ENCODE measurements around the gene MAST2. TPM values are rescaled to one million over a fixed set of nuclear protein-coding genes. Genes with fewer than 3 reads are reported as not detected.
"Not testable (repeated sequence)": the region's sequence is repeated elsewhere in the genome, so short reads cannot be mapped to it uniquely, and the experiment has no call there.

The MAST2 gene
- total RNA-seq, 1 donor from 2014 or later = 27.6 TPM

- Mint-ChIP-seq H3K4me3 (ENCODE audit: unreplicated experiment) (no peak overlapping the region), H3K27me3 (ENCODE audit: unreplicated experiment) (peaks cover 5% of the 10 kb centered on the region), H3K36me3 (ENCODE audit: low read depth, unreplicated experiment) (no peaks in the 10 kb centered on the region), H3K9me3 (ENCODE audit: unreplicated experiment) (no peaks in the 10 kb centered on the region), H3K4me1 (ENCODE audit: unreplicated experiment) (peaks cover 18% of the 10 kb centered on the region), H3K27ac (ENCODE audit: unreplicated experiment) (no peak overlapping the region)
- no peak for DNase-seq (ENCODE audit: low spot score)
- TF ChIP-seq CTCF (IDR thresholded peaks at IDR 0.05; ENCODE audit: unreplicated experiment) = no peak
Measured at GRCh38 chr1:45923343-45923742, 119.9 kb downstream of the MAST2 start.

GRCh38 chr1:45924736-45925135, 121.3 kb downstream of the MAST2 start:
- TF ChIP-seq CTCF (IDR thresholded peaks at IDR 0.05; ENCODE audit: unreplicated experiment) = no peak
- H3K4me1 Mint-ChIP-seq (ENCODE audit: unreplicated experiment) = peaks cover 27% of the 10 kb centered on the region
- H3K27ac Mint-ChIP-seq (ENCODE audit: unreplicated experiment) = no peak overlapping the region
- H3K36me3 Mint-ChIP-seq (ENCODE audit: low read depth, unreplicated experiment) = no peaks in the 10 kb centered on the region
- H3K27me3 Mint-ChIP-seq (ENCODE audit: unreplicated experiment) = no peaks in the 10 kb centered on the region
- no peaks in the 10 kb centered on the region for H3K9me3 Mint-ChIP-seq (ENCODE audit: unreplicated experiment)
- H3K4me3 Mint-ChIP-seq (ENCODE audit: unreplicated experiment) = no peak overlapping the region
- DNase-seq (ENCODE audit: low spot score) = no peak

GRCh38 chr1:45925728-45926287, 122.4 kb downstream of the MAST2 start:
- Mint-ChIP-seq H3K9me3 (ENCODE audit: unreplicated experiment) (no peaks in the 10 kb centered on the region), H3K36me3 (ENCODE audit: low read depth, unreplicated experiment) (no peaks in the 10 kb centered on the region), H3K27me3 (ENCODE audit: unreplicated experiment) (no peaks in the 10 kb centered on the region), H3K27ac (ENCODE audit: unreplicated experiment) (no peak overlapping the region), H3K4me1 (ENCODE audit: unreplicated experiment) (peaks cover 29% of the 10 kb centered on the region), H3K4me3 (ENCODE audit: unreplicated experiment) (no peak overlapping the region)
- no peak for DNase-seq (ENCODE audit: low spot score)
- no peak for TF ChIP-seq CTCF (IDR thresholded peaks at IDR 0.05; ENCODE audit: unreplicated experiment)

- H3K27me3 Mint-ChIP-seq (ENCODE audit: unreplicated experiment) = no peaks in the 10 kb centered on the region
- no peaks in the 10 kb centered on the region for H3K36me3 Mint-ChIP-seq (ENCODE audit: low read depth, unreplicated experiment)
- peaks cover 29% of the 10 kb centered on the region for H3K4me1 Mint-ChIP-seq (ENCODE audit: unreplicated experiment)
- H3K4me3 Mint-ChIP-seq (ENCODE audit: unreplicated experiment) = no peak overlapping the region
- H3K9me3 Mint-ChIP-seq (ENCODE audit: unreplicated experiment) = no peaks in the 10 kb centered on the region
- no peak for TF ChIP-seq CTCF (IDR thresholded peaks at IDR 0.05; ENCODE audit: unreplicated experiment)
- no peak overlapping the region for H3K27ac Mint-ChIP-seq (ENCODE audit: unreplicated experiment)
- DNase-seq (ENCODE audit: low spot score) = no peak
Measured at GRCh38 chr1:45926330-45926729, 122.9 kb downstream of the MAST2 start.

GRCh38 chr1:45927231-45927915, 124.0 kb downstream of the MAST2 start:
- H3K9me3 Mint-ChIP-seq (ENCODE audit: unreplicated experiment); H3K27me3 Mint-ChIP-seq (ENCODE audit: unreplicated experiment); H3K36me3 Mint-ChIP-seq (ENCODE audit: low read depth, unreplicated experiment); H3K27ac Mint-ChIP-seq (ENCODE audit: unreplicated experiment); DNase-seq (ENCODE audit: low spot score); H3K4me3 Mint-ChIP-seq (ENCODE audit: unreplicated experiment): not testable (repeated sequence)
- H3K4me1 Mint-ChIP-seq (ENCODE audit: unreplicated experiment) = peaks cover 29% of the 10 kb centered on the region
